Fibroblast of lung (primary cell): ENCODE measurements around the gene WWOX.

Experiments
- EZH2 ChIP-seq: IDR thresholded peaks from 2 replicates; pipeline ENCODE4 v1.5.1; 2012; ENCODE audit warnings: low read length, control low read depth, mild to moderate bottlenecking; ENCODE audit errors: missing control alignments
- TF ChIP-seq, protein P1 (sequence below), 2 donors: IDR thresholded peaks in 1 of 2; conservative IDR thresholded peaks in 1 of 2; 1 replicate in 1 of 2; 2 replicates in 1 of 2; pipeline ENCODE4 v1.5.1; 2011 to 2012; ENCODE audit warnings: low read length in 2 of 2, control low read depth in 1 of 2, inconsistent platforms in 1 of 2, low read depth in 1 of 2, mild to moderate bottlenecking in 1 of 2

DNA sequence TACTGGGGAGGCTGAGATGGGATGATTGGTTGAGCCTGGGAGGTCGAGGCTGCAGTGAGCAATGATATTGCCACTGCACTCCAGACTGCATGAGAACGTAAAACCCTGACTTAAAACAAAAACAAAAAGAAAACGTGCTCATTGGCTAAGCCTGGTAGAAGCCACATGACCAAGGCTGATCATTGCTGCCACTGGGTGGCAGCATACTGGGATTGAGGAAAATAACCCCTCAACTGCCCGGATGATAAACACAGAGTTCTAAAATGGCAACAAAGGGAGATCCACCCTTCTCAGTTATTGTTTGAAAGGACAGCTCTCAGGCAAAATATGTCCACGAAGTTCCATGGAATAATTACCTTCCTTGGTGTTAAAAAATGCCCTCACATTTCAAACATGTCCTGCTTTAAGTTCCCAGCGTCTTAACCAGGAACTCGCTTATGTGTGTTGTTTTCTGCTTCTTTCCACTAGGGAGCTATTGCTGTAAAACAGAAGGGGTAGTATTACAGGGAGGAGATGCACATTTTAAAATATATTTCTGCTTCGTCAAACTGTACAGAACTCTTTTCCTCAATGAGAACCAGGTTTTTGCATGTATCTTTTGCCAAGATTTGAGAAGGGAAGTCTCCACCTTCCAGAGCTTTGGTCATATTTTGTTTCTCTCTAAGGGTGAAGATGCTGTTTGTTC lies 825.8 kb downstream of the WWOX start:
- TF ChIP-seq, protein P1, sequence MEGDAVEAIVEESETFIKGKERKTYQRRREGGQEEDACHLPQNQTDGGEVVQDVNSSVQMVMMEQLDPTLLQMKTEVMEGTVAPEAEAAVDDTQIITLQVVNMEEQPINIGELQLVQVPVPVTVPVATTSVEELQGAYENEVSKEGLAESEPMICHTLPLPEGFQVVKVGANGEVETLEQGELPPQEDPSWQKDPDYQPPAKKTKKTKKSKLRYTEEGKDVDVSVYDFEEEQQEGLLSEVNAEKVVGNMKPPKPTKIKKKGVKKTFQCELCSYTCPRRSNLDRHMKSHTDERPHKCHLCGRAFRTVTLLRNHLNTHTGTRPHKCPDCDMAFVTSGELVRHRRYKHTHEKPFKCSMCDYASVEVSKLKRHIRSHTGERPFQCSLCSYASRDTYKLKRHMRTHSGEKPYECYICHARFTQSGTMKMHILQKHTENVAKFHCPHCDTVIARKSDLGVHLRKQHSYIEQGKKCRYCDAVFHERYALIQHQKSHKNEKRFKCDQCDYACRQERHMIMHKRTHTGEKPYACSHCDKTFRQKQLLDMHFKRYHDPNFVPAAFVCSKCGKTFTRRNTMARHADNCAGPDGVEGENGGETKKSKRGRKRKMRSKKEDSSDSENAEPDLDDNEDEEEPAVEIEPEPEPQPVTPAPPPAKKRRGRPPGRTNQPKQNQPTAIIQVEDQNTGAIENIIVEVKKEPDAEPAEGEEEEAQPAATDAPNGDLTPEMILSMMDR (conservative IDR thresholded peaks at IDR 0.05 in 1 of 2, IDR thresholded peaks at IDR 0.05 in 1 of 2; ENCODE audit: low read depth in 1 of 2, low read length in 2 of 2): peak in 1 of 2 donors; percentile 17
- TF ChIP-seq EZH2: no peak
